Amniotic epithelial cell (primary cell): ENCODE results near the gene IFNAR1.

Experiments used
- DNase-seq: peaks from one replicate; pipeline ENCODE4 v3.0.0-alpha.2; 2010; ENCODE audit warnings: low read depth

IFNAR1 gene

DNA sequence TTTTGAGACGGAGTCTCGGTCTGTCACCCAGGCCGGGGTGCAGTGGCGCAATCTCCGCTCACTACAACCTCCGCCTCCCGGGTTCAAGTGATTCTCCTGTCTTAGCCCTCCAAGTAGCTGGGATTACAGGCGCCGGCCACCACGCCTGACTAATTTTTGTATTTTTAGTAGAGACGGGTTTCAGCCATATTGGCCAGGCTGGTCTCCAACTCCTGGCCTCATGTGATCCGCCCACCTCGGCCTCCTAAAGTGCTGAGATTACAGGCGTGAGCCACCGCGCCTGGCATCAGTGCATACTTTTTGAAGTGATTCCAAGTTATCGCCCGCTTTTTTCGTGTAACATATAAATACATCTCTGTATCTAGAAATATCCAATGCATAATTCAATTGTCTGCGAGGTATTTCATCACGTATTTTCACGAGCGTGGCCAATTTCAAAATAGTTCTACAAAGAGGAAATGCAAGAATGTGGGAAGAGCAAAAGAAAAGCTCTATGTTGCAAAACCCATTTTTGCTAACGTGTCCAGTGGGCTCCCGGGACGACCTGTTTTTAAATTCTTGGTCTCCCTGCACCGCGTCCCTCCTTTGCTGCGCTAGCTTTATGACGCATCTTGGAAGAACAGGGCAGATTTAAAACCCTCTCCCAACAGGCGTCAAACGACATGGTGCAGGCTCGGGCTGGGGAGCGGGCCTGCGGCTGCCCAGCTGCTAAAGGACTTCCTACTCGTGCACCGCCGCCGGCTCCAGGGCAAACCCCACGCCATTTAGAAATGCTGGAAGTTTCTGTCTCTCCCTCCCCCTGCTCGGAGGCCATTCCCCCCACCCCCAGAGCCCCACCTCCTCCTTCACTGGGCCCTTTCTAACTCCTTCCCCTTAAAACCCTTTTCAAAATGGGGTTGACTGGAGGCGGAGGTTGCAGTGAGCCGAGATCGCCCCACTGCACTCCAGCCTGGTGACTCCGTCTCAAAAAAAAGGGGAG, 77.5 kb downstream of the IFNAR1 start:
- peak; percentile 90 for DNase-seq

DNA sequence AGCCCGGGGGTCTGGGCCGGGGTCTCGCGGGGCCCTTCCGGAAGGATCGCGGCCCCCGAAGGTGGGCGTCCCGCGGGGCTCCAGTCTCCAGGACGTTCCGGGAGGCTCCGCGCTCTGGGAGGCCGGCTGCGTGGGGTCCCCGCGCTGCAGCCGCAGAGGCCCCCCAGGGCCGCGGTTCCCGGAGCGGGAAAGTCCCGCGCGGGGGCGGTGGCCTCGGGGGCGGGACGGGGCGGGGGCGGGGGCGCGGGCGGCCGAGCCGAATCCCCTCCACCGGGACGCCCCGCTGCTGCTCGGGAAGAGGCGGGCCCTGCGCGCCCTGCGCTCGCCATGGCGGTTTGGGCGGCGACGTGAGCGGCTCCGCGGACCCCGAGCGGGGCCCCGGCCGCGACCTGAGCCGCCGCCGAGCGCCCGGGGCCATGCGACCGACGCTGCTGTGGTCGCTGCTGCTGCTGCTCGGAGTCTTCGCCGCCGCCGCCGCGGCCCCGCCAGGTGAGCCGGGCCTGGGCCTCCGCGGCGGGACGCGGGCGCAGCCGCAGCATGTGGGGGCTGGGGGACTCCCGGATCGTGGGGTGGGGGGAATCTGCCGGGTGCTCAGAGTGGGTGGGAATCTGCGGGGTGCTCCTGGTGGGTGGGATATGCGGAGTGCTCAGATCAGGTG, 78.5 kb downstream of the IFNAR1 start, which contains the start of gene IFNGR2:
Gene IFNGR2 (plus strand): TSS at position 286 of the 658 bp plus-strand sequence. CDS start 131 bp downstream, at position 417.
- DNase-seq: no peak

DNA sequence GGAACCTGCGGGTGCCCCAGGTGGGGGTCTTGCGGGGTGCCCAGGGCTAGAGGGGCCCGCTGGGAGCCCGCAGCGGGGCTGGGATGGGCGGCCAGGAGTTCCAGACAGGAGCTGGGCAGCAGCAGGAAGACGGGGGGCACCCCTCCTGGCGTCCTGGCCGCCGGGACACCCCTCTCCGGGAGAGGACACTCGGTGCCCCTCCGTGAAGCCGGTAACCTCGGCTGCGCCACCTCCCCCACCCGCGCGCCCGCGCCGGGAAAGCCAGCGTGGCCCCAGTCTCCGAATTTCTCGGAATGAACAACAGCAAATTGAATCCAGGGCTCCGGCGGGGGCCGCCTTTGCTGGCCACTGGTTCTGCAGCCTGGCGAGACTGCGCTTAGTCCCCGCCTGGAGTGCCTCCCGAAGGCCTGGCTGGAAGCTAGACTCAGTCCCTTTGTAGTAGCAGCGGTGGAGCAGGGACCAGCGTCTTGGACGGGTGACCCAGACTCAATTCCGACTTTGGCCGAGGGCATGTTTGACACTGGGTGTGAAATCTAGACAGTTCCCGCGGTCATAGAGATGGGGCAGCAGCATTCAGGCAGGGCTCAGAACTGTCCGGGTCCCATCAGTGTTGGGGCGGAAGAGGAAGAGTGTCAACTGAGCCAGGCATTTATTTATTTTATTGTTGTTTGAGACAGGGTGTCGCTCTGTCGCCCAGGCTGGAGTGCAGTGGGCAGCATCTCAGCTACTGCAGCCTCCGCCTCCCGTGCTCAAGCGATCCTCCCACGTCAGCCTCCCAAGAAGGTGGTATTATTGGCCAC, 79.2 kb downstream of the IFNAR1 start:
- DNase-seq: peak; percentile 37

DNA sequence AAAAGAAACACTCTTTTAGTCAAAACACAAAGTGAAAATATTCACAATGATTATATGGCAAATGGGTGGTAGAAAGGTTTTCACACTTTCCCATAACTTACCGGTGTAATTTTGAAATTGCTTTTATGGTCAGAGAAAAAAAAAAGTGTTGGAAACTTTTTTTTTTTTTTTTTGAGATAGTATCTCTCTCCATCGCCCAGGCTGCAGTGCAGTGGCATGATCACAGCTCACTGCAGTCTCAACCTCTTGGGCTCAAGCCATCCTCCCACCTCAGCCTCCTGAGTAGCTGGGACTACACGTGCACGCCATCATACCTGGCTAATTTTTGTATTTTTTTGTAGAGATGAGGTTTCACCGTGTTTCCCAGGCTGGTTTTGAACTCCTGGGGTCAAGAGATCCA, 81.7 kb downstream of the IFNAR1 start:
- no peak for DNase-seq
